Measurements from ENCODE around the gene TMEM132E.

The TMEM132E gene

GRCh38 chr17:34596920-34597319 lies 17.5 kb downstream of the TMEM132E start:
- Histone ChIP-seq H3K36me3 (ENCODE audit: insufficient read depth, low read length) (no peaks in the 10 kb centered on the region), H3K27me3 (ENCODE audit: insufficient read depth, low read length, poor library complexity) (peaks cover 12% of the 10 kb centered on the region), H3K27ac (ENCODE audit: low read length) (no peak overlapping the region), H2AFZ (ENCODE audit: low read depth, low read length) (no peak overlapping the region), H3K79me2 (ENCODE audit: insufficient read depth, low read length) (no peaks in the 10 kb centered on the region), H3K4me3 (ENCODE audit: low read depth in 1 of 2, low read length in 2 of 2) (no peak overlapping the region), H3K9me3 (ENCODE audit: insufficient read depth, low read length, severe bottlenecking) (no peaks in the 10 kb centered on the region), H3K9ac (ENCODE audit: low read depth, low read length) (no peak overlapping the region), H3K4me2 (ENCODE audit: insufficient read depth, low read length) (no peak overlapping the region), H3K4me1 (ENCODE audit: insufficient read depth, low read length) (no peaks in the 10 kb centered on the region), H4K20me1 (ENCODE audit: insufficient read depth, low read length) (peaks cover 2% of the 10 kb centered on the region)
- TF ChIP-seq EZH2 (IDR thresholded peaks at IDR 0.05; ENCODE audit: borderline replicate concordance, low read depth, low read length, severe bottlenecking) (no peak), CTCF (IDR thresholded peaks at IDR 0.05; ENCODE audit: borderline replicate concordance, extremely low read depth, low read length, poor library complexity, severe bottlenecking) (no peak)
- DNase-seq (no peak), ATAC-seq (ENCODE audit: insufficient read depth, low read depth) (no peak)

- H4K20me1 ChIP-seq (ENCODE audit: insufficient read depth, low read length), result peaks cover 2% of the 10 kb centered on the region
- no peaks in the 10 kb centered on the region for H3K79me2 ChIP-seq (ENCODE audit: insufficient read depth, low read length)
- DNase-seq, result peak; percentile 29
- H3K4me3 ChIP-seq (ENCODE audit: low read depth in 1 of 2, low read length in 2 of 2), result no peak overlapping the region
- peak; percentile 78 for ATAC-seq (ENCODE audit: insufficient read depth, low read depth)
- no peaks in the 10 kb centered on the region for H3K9me3 ChIP-seq (ENCODE audit: insufficient read depth, low read length, severe bottlenecking)
- no peak for TF ChIP-seq CTCF (IDR thresholded peaks at IDR 0.05; ENCODE audit: borderline replicate concordance, extremely low read depth, low read length, poor library complexity, severe bottlenecking)
- no peak for TF ChIP-seq EZH2 (IDR thresholded peaks at IDR 0.05; ENCODE audit: borderline replicate concordance, low read depth, low read length, severe bottlenecking)
- H3K27me3 ChIP-seq (ENCODE audit: insufficient read depth, low read length, poor library complexity), result peaks cover 7% of the 10 kb centered on the region
- H3K9ac ChIP-seq (ENCODE audit: low read depth, low read length), result no peak overlapping the region
- H3K4me1 ChIP-seq (ENCODE audit: insufficient read depth, low read length), result no peaks in the 10 kb centered on the region
- H3K4me2 ChIP-seq (ENCODE audit: insufficient read depth, low read length), result no peak overlapping the region
- no peaks in the 10 kb centered on the region for H3K36me3 ChIP-seq (ENCODE audit: insufficient read depth, low read length)
- no peak overlapping the region for H3K27ac ChIP-seq (ENCODE audit: low read length)
- H2AFZ ChIP-seq (ENCODE audit: low read depth, low read length), result no peak overlapping the region
These were observed 18.9 kb downstream of the TMEM132E start for GRCh38 chr17:34598161-34598776.

- H3K27me3 ChIP-seq (ENCODE audit: insufficient read depth, low read length, poor library complexity), result peaks cover 8% of the 10 kb centered on the region
- DNase-seq (no peak), ATAC-seq (ENCODE audit: insufficient read depth, low read depth) (no peak)
These were observed 22.0 kb downstream of the TMEM132E start for GRCh38 chr17:34601416-34601815.

More at GRCh38 chr17:34601416-34601815, 22.0 kb downstream of the TMEM132E start:
- no peak overlapping the region for H3K27ac ChIP-seq (ENCODE audit: low read length)
- H3K4me2 ChIP-seq (ENCODE audit: insufficient read depth, low read length), result no peak overlapping the region
- no peaks in the 10 kb centered on the region for H3K36me3 ChIP-seq (ENCODE audit: insufficient read depth, low read length)
- H3K79me2 ChIP-seq (ENCODE audit: insufficient read depth, low read length), result no peaks in the 10 kb centered on the region
- no peaks in the 10 kb centered on the region for H3K4me1 ChIP-seq (ENCODE audit: insufficient read depth, low read length)
- H4K20me1 ChIP-seq (ENCODE audit: insufficient read depth, low read length), result peaks cover 2% of the 10 kb centered on the region
- no peak overlapping the region for H3K9ac ChIP-seq (ENCODE audit: low read depth, low read length)
- H2AFZ ChIP-seq (ENCODE audit: low read depth, low read length), result no peak overlapping the region
- H3K4me3 ChIP-seq (ENCODE audit: low read depth in 1 of 2, low read length in 2 of 2), result no peak overlapping the region
- TF ChIP-seq CTCF (IDR thresholded peaks at IDR 0.05; ENCODE audit: borderline replicate concordance, extremely low read depth, low read length, poor library complexity, severe bottlenecking) (no peak), EZH2 (IDR thresholded peaks at IDR 0.05; ENCODE audit: borderline replicate concordance, low read depth, low read length, severe bottlenecking) (no peak)
- H3K9me3 ChIP-seq (ENCODE audit: insufficient read depth, low read length, severe bottlenecking), result no peaks in the 10 kb centered on the region
